IMR-90 (cell line): Measurements from ENCODE around the gene C8B. TPM values are rescaled to one million over a fixed set of nuclear protein-coding genes. Genes with fewer than 3 reads are reported as not detected.

Experiments
- ATAC-seq: fragments of 200-7000 bp; cut with Tn5 transposase; 2 replicates; pipeline ENCODE4 v1.9.1; 2020; ENCODE audit warnings: low read depth, mild to moderate bottlenecking, moderate library complexity
- BruUV-seq: library from RNA; stranded (reverse); fragments of 400-500 nt; replicated peaks from 2 replicates; lab custom pipeline; 2021; lab: Mats Ljungman, UMichigan
- CTCF ChIA-PET: fragments of 300-600 bp; formaldehyde crosslinking; extraction: SDS; loops from one replicate; lab custom pipeline; 2021; ENCODE audit warnings: antibody characterized with exemption; lab: Yijun Ruan, JAX
- POLR2A ChIA-PET: fragments of 300-600 bp; sonication (Branson Sonifier 250); formaldehyde crosslinking; loops from one replicate; lab custom pipeline; 2022; ENCODE audit warnings: antibody characterized with exemption; ENCODE audit not compliant: unreplicated experiment; lab: Charles Lee
- DNase-seq: peaks from one replicate; pipeline ENCODE4 v3.0.0; 2013
- H2AFZ ChIP-seq: replicated peaks from 2 replicates; pipeline ENCODE3; 2013; ENCODE audit warnings: low read length, mild to moderate bottlenecking; ENCODE audit not compliant: poor library complexity
- H2AK5ac ChIP-seq: 2 replicates; pipeline ENCODE4 v1.6.1; 2013; ENCODE audit warnings: low read depth, low read length, inconsistent platforms
- H2AK9ac ChIP-seq: replicated peaks from 2 replicates; pipeline ENCODE3; 2013; ENCODE audit warnings: mild to moderate bottlenecking, low read depth, low read length, moderate library complexity; ENCODE audit not compliant: poor library complexity
- H2BK120ac ChIP-seq: 2 replicates; pipeline ENCODE4 v1.6.1; 2013; ENCODE audit warnings: low read depth, low read length, inconsistent platforms
- H2BK15ac ChIP-seq: 3 replicates; pipeline ENCODE4 v1.6.1; 2013; ENCODE audit warnings: low read depth, low read length, inconsistent platforms
- H2BK20ac ChIP-seq: 2 replicates; pipeline ENCODE4 v1.6.1; 2013; ENCODE audit warnings: low read depth, mild to moderate bottlenecking, inconsistent platforms, low read length, moderate library complexity
- H2BK5ac ChIP-seq: 2 replicates; pipeline ENCODE4 v1.6.1; 2013; ENCODE audit warnings: mild to moderate bottlenecking, low read depth, low read length, inconsistent platforms; ENCODE audit not compliant: poor library complexity, severe bottlenecking
- H3K14ac ChIP-seq: replicated peaks from 2 replicates; pipeline ENCODE4 v1.6.1; 2013; ENCODE audit warnings: low read depth, low read length, inconsistent platforms
- H3K18ac ChIP-seq: 2 replicates; pipeline ENCODE4 v1.6.1; 2013; ENCODE audit warnings: low read depth, low read length, control low read depth
- H3K23ac ChIP-seq: 2 replicates; pipeline ENCODE4 v1.6.1; 2013; ENCODE audit warnings: low read depth, low read length, inconsistent platforms
- H3K27ac ChIP-seq: 2 replicates; pipeline ENCODE4 v1.5.1; 2013; ENCODE audit warnings: mild to moderate bottlenecking, control low read depth, low read length; ENCODE audit not compliant: insufficient read depth
- H3K27me3 ChIP-seq: 2 replicates; pipeline ENCODE4 v1.6.1; 2013; ENCODE audit warnings: low read length; ENCODE audit not compliant: control insufficient read depth, insufficient read depth
- H3K36me3 ChIP-seq: 2 replicates; pipeline ENCODE4 v1.6.1; 2013; ENCODE audit warnings: low read length, mixed read lengths; ENCODE audit not compliant: control insufficient read depth, insufficient read depth
- H3K4ac ChIP-seq: 2 replicates; pipeline ENCODE4 v1.6.1; 2013; ENCODE audit warnings: low read depth, low read length, inconsistent platforms
- H3K4me1 ChIP-seq: 2 replicates; pipeline ENCODE4 v1.6.1; 2013; ENCODE audit warnings: low read length, mixed read lengths; ENCODE audit not compliant: control insufficient read depth, insufficient read depth
- H3K4me2 ChIP-seq: 2 replicates; pipeline ENCODE4 v1.6.1; 2013; ENCODE audit warnings: low read depth, mild to moderate bottlenecking, control low read depth, low read length, moderate library complexity
- H3K4me3 ChIP-seq: 2 replicates; pipeline ENCODE4 v1.5.1; 2013; ENCODE audit warnings: low read depth, mild to moderate bottlenecking, control low read depth, low read length, moderate library complexity; ENCODE audit not compliant: insufficient read depth
- H3K56ac ChIP-seq: 2 replicates; pipeline ENCODE4 v1.6.1; 2013; ENCODE audit warnings: low read length, inconsistent platforms; ENCODE audit not compliant: insufficient read depth; ENCODE audit errors: extremely low read depth
- H3K79me1 ChIP-seq, 2 experiments: 2 replicates each; pipeline ENCODE4 v1.6.1; 2013; ENCODE audit warnings: low read length in 2 of 2, inconsistent platforms in 1 of 2, low read depth in 1 of 2
- H3K9ac ChIP-seq: 2 replicates; pipeline ENCODE4 v1.6.1; 2013; ENCODE audit warnings: low read depth, low read length, control low read depth
- H3K9me1 ChIP-seq: 2 replicates; pipeline ENCODE4 v1.6.1; 2013; ENCODE audit warnings: low read length, inconsistent platforms; ENCODE audit not compliant: insufficient read depth
- H3K9me3 ChIP-seq: 2 replicates; pipeline ENCODE4 v1.6.1; 2013; ENCODE audit warnings: low read length; ENCODE audit not compliant: control insufficient read depth, insufficient read depth
- H4K20me1 ChIP-seq: 2 replicates; pipeline ENCODE4 v1.6.1; 2013; ENCODE audit warnings: low read length, inconsistent platforms; ENCODE audit not compliant: insufficient read depth
- H4K5ac ChIP-seq: 2 replicates; pipeline ENCODE4 v1.6.1; 2013; ENCODE audit warnings: mild to moderate bottlenecking, low read depth, low read length, control low read depth
- H4K8ac ChIP-seq, 2 experiments: 2 replicates each; pipeline ENCODE4 v1.6.1; 2013; ENCODE audit warnings: low read depth in 2 of 2, low read length in 2 of 2, control low read depth in 1 of 2, inconsistent platforms in 1 of 2
- H4K91ac ChIP-seq: 2 replicates; pipeline ENCODE4 v1.6.1; 2013; ENCODE audit warnings: low read depth, low read length, inconsistent platforms; ENCODE audit not compliant: insufficient read depth
- MAZ ChIP-seq: IDR thresholded peaks from 2 replicates; pipeline ENCODE4 v1.6.1; 2012; ENCODE audit warnings: low read depth, mild to moderate bottlenecking, low read length, improper control_type of control experiment, moderate library complexity, borderline replicate concordance
- RAD21 ChIP-seq: IDR thresholded peaks from 2 replicates; pipeline ENCODE4 v1.6.1; 2012; ENCODE audit warnings: low read length, improper control_type of control experiment
- SMC3 ChIP-seq: fragments of 150-350 bp; IDR thresholded peaks from 2 replicates; pipeline ENCODE4 v1.6.1; 2016; ENCODE audit warnings: low read depth, mild to moderate bottlenecking, antibody characterized with exemption, low read length, moderate library complexity
- WGBS, 2 experiments: methylation state at CpG; one replicate each; pipeline versions ENCODE4 v1.1.5 to v1.1.7; 2013; ENCODE audit warnings: missing lambda C conversion rate in 2 of 2; ENCODE audit not compliant: insufficient read length in 1 of 2; ENCODE audit errors: extremely low coverage in 2 of 2; 5-methylcytosine and 5-hydroxymethylcytosine counted together
- dilution Hi-C: fragments of 300-500 bp; cut with HindIII; formaldehyde crosslinking; loops from one replicate; pipeline ENCODE4 v1.14.3; 2018; ENCODE audit warnings: low sequenced_read_pairs; ENCODE audit not compliant: unreplicated experiment
- in situ Hi-C: fragments of 300-500 bp; cut with MboI; formaldehyde crosslinking; loops from 3 replicates; pipeline ENCODE4 v1.14.3; 2019; ENCODE audit warnings: low sequenced_read_pairs, inconsistent platforms, mixed read lengths
- intact Hi-C: fragments of 100-400 bp; cut with micrococcal nuclease; formaldehyde crosslinking; loops from 2 replicates; pipeline ENCODE4 v1.10.0; 2022
- polyA plus RNA-seq, 3 experiments: library from polyadenylated mRNA; depleted of rRNA; stranded (reverse); fragments of >200 nt; gene quantifications; 2 replicates each; pipeline ENCODE4 v1.2.3, GENCODE V29; 2012; ENCODE audit warnings: low replicate concordance in 1 of 3
- total RNA-seq: library from RNA; depleted of rRNA; stranded (reverse); fragments of >200 nt; gene quantifications from 2 replicates; pipeline ENCODE4 v1.2.3, GENCODE V29; 2012
- TF ChIP-seq, protein P1 (sequence below): conservative IDR thresholded peaks from 2 replicates; pipeline ENCODE4 v1.5.1; 2012; ENCODE audit warnings: mild to moderate bottlenecking, low read depth, low read length, improper control_type of control experiment
- TF ChIP-seq, protein P2 (sequence below): fragments of 150-350 bp; IDR thresholded peaks from 2 replicates; pipeline ENCODE4 v1.6.1; 2017; ENCODE audit warnings: mild to moderate bottlenecking, antibody characterized with exemption, low read length, low read depth

Gene C8B
- total and polyA plus RNA-seq, 2 of the 4 experiments (the other 2 are of a cell fraction): not detected

DNA sequence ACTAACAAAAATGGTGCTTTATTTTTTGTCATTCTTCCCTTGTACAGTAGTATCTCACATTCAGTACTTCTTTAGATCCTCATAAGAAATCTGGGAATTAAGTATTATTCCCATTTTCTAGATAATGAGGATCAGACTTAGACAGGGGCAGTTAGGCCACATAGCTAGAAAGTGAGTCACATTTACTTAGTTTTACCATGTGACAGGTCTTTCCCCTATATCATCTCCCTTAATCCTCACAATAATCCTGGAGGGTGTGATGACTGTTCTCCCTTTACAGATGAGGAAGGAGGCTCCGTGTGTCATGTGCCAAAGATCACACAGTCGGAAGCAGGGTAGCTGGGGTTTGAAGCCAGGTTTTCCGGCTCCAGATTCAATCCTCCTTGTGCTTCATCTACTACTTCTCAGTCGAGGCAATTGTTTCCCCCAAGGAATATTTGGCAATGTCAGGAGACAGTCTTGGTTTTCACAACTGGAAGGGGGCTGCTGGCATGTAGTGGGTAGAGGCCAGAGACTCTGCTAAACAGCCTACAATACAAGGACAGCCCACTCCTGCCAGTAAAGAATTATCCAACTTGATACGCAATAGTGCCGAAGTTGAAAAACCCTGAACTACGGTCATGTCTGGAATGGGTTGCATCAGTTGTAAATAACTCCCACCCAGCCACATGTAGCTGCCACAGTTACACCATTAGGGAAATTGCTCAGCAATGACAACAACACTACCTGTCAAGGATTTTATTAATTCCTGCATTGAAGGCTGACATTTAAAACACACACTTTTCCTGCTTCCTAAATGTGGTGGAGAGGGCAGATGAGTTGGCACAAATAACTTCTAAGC, 54.5 kb downstream of the C8B start:
- H3K4me3 ChIP-seq: no peak overlapping the region
- ATAC-seq: peak; percentile 48
- no peaks in the 10 kb centered on the region for H4K20me1 ChIP-seq
- TF ChIP-seq SMC3 (no peak), MAZ (no peak), RAD21 (no peak)
- TF ChIP-seq, protein P1, sequence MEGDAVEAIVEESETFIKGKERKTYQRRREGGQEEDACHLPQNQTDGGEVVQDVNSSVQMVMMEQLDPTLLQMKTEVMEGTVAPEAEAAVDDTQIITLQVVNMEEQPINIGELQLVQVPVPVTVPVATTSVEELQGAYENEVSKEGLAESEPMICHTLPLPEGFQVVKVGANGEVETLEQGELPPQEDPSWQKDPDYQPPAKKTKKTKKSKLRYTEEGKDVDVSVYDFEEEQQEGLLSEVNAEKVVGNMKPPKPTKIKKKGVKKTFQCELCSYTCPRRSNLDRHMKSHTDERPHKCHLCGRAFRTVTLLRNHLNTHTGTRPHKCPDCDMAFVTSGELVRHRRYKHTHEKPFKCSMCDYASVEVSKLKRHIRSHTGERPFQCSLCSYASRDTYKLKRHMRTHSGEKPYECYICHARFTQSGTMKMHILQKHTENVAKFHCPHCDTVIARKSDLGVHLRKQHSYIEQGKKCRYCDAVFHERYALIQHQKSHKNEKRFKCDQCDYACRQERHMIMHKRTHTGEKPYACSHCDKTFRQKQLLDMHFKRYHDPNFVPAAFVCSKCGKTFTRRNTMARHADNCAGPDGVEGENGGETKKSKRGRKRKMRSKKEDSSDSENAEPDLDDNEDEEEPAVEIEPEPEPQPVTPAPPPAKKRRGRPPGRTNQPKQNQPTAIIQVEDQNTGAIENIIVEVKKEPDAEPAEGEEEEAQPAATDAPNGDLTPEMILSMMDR: no peak
- TF ChIP-seq, protein P2, sequence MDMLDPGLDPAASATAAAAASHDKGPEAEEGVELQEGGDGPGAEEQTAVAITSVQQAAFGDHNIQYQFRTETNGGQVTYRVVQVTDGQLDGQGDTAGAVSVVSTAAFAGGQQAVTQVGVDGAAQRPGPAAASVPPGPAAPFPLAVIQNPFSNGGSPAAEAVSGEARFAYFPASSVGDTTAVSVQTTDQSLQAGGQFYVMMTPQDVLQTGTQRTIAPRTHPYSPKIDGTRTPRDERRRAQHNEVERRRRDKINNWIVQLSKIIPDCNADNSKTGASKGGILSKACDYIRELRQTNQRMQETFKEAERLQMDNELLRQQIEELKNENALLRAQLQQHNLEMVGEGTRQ: peak; percentile 17; the same call in 1 of the 2 replicates
- POLR2A ChIA-PET: no interaction called here
- no peaks in the 10 kb centered on the region for H3K36me3 ChIP-seq
- no peak overlapping the region for H3K56ac ChIP-seq
- H3K9me3 ChIP-seq: no peaks in the 10 kb centered on the region
- no peak overlapping the region for H2BK5ac ChIP-seq
- 89% methylated on average over 3 of the region's 7 CpGs; no CpG with 5 or more reads in 1 of the 2 experiments for whole genome bisulfite sequencing, 2 experiments
- in situ Hi-C loops (no loop called here), dilution Hi-C loops (no loop called here), intact Hi-C loops (no loop called here)
- H2BK120ac ChIP-seq: no peak overlapping the region
- no TSS peak for BruUV-seq
- no peak overlapping the region for H2BK20ac ChIP-seq
- H4K8ac ChIP-seq: no peak overlapping the region
- H3K18ac ChIP-seq: no peak overlapping the region
- H4K5ac ChIP-seq: no peak overlapping the region
- no peak overlapping the region for H3K23ac ChIP-seq
- no peak overlapping the region for H2AK5ac ChIP-seq
- no peak overlapping the region for H2BK15ac ChIP-seq
- H3K9ac ChIP-seq: no peak overlapping the region
- no peaks in the 10 kb centered on the region; the same call in 1 of the 2 replicates for H3K9me1 ChIP-seq
- H3K79me1 ChIP-seq: no peaks in the 10 kb centered on the region
- no peak overlapping the region for H2AK9ac ChIP-seq
- DNase-seq: peak; percentile 50
- H4K91ac ChIP-seq: no peak overlapping the region
- CTCF ChIA-PET: interaction anchor here (1.3 kb wide), 1 partner anchor 22 kb away, joined by 3 read pairs; no protein-coding TSS in a partner anchor
- no peak overlapping the region for H3K27ac ChIP-seq
- H3K14ac ChIP-seq: 0 out of 2 replicates have a peak overlapping the region, but pooled peaks have one; percentile 21
- peak overlapping the region; percentile 38 for H2AFZ ChIP-seq
- 0 out of 2 replicates have a peak, but pooled peaks cover 2% of the 10 kb centered on the region for H3K27me3 ChIP-seq
- H3K4me1 ChIP-seq: peaks cover 5% of the 10 kb centered on the region; the same call in 1 of the 2 replicates
- H3K4me2 ChIP-seq: no peak overlapping the region
- H3K4ac ChIP-seq: no peak overlapping the region
